Activated CD4-positive, CD25-positive, alpha-beta regulatory T cell treated with anti-CD3 and anti-CD28 coated beads, Interleukin-2, amount 50 U/mL, for 72 hours (primary cell): ENCODE data around the gene KIAA0930.
"Not testable (repeated sequence)": the region's sequence is repeated elsewhere in the genome, so short reads cannot be mapped to it uniquely, and the experiment has no call there.

Experiments used
- DNase-seq: peaks from one replicate; pipeline ENCODE4 v3.0.0; 2021

Gene KIAA0930

DNA sequence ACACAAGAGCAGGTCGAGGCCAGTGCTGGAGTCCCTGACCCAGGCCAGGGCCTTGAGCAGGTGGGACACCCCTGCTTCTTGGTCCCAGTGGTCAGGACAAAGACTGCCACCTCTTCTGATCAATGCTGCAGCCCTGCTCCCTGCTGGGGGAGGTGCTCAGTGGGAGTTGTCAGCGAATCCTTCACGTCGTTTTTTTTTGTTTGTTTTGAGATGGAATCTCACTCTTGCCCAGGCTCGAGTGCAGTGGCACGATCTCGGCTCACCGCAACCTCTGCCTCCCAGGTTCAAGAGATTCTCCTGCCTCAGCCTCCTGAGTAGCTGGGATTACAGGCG lies 42.3 kb downstream of the KIAA0930 start:
- DNase-seq: no peak

GRCh38 chr22:45197606-45198462 lies 42.9 kb downstream of the KIAA0930 start:
- DNase-seq: no peak

- no peak for DNase-seq
Observed at GRCh38 chr22:45196926-45197605, 43.6 kb downstream of the KIAA0930 start.

- no peak for DNase-seq
Observed at GRCh38 chr22:45196308-45196707, 44.4 kb downstream of the KIAA0930 start.

DNA sequence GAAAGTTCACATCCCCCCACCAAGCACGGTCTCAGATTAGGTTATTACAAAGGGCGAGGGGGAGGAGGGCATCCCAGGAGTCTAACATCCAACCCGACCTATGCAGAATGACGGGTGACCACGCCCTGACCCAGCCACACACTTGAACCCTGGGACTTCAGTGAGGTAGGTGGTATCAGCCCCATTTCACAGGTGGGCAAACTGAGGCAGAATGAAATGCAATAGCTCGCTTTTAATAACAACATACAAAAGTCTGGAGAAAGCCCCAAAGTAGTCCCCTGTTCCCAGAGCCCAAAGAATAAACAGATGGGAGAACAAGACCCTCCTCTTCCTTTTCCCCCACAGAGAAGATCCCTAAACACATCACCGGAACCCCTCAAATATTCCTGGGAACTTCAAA lies 45.1 kb downstream of the KIAA0930 start:
- DNase-seq: no peak

- DNase-seq: no peak
Observed at GRCh38 chr22:45194686-45195085, 46.0 kb downstream of the KIAA0930 start.

DNA sequence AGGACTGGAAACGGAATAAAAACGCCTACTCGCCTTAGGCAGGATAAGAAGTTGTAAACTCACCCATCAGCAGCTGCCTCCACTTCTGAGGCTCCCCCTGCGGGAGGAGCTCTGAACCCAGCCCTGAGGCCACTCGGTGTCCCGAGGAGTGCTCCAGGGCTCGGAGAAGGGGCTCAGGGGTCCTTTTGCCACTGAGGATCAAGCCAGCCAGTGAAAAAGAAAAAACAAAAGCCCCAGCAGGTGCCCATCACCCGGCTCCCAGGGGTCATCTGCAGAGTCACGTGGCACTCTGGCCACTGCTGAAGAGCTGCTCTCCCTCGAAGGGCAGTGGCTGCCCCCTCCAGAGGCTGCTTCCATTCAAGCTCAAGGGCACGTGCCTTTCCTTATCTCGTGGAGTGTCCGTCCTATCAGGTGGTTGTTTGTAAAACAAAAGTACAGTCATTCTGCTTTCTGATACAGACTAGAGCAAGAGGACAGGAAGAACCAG lies 48.0 kb downstream of the KIAA0930 start:
- DNase-seq: no peak

DNA sequence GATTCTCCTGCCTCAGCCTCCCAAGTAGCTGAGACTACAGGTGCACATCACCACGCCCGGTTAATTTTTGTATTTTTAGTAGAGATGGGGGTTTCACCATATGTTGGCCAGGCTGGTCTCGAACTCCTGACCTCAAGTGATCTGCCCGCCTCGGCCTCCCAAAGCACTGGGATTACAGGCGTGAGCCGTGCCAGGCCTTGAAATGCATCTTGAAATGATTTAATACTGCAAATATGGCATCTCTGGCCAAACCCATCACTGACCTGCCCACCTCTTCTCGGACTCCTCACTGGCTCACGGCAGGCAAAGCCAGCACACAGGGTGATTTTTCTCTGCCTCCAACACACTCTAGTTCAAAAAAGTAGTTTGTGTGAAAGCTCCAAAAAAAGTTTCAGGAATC lies 48.9 kb downstream of the KIAA0930 start:
- DNase-seq: not testable (repeated sequence)

GRCh38 chr22:45190202-45190872 lies 50.4 kb downstream of the KIAA0930 start:
- DNase-seq: no peak

DNA sequence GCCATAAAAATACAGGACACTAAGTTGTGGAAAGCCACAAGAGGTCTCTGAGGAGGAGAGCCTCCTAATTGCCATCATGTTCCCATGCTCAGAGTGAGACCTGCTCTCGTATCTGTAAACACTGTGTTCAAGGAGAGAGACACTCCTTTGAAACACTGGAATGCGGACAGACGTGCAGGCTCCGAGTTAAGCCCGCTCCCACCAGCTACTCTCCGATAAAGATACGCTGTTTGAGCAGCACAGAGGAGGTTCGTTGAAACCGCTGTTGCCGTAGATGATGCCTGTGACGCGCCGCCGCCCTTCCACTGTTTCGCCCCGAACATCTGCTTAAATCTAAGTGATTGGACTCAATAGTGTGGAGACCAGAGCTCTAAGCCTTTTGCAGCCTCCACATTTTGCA lies 51.9 kb downstream of the KIAA0930 start:
- no peak for DNase-seq

DNA sequence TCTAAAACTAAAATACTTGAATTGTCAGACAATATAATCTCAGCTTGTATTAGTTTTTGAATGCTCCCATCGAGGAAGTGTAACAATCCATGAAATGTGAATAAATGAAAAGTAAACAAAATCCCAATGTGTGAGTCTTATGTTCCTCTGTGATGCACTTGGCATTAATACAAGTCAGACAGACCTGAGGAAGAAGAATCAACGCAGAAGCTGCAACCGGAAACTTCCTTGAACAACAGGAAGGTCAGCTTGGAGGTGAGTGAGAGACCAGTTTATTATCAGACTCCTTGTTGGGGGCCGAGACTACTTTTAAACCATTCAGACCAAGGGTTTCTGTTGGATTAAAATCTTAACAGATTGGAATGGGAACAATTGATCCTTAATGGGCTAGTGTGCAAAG lies 52.8 kb downstream of the KIAA0930 start:
- DNase-seq: no peak

DNA sequence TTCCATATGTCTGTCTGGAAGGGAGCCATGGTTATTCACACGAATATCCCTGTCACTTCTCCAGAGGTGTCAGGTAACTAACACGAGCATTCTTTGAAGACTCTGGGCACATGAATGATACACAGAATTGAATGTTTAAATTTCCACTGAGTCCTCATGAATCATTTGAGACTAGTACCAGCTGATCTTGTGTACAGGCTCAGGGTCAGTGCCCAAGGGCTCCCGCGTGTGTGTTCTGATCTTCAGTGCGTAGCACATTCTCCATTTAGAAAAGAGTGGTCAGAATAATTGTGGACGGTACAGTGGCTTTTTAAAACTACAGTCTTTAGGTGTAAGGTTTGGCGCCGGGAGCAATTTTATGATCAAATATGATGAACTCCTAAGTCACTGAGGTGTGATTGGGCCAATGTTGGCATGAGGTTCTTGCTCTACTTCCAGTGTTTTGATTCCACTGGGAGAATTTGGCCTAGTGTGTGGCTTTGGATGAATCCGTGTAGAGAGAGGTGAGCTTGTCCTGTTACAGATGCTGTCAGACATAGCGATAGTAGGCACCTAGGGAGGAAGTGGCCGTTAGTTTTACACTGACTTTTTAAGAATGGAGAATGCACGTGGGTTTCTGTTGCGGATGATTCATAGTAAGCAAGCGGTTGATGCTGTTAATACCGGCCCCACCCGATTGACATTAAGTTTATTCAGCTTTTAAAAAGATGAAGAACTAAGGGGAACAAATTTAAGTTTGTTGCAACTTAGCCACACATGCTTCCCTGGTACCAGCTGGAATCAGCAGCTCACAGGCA lies 54.8 kb downstream of the KIAA0930 start:
- no peak for DNase-seq

GRCh38 chr22:45183974-45184373 lies 56.7 kb downstream of the KIAA0930 start:
- DNase-seq: no peak

GRCh38 chr22:45181766-45182165 lies 58.9 kb downstream of the KIAA0930 start:
- no peak for DNase-seq

- no peak for DNase-seq
Observed at GRCh38 chr22:45181240-45181639, 59.5 kb downstream of the KIAA0930 start.

GRCh38 chr22:45180146-45180679 lies 60.5 kb downstream of the KIAA0930 start:
- DNase-seq: no peak

GRCh38 chr22:45179276-45180049 lies 61.2 kb downstream of the KIAA0930 start:
- no peak for DNase-seq

DNA sequence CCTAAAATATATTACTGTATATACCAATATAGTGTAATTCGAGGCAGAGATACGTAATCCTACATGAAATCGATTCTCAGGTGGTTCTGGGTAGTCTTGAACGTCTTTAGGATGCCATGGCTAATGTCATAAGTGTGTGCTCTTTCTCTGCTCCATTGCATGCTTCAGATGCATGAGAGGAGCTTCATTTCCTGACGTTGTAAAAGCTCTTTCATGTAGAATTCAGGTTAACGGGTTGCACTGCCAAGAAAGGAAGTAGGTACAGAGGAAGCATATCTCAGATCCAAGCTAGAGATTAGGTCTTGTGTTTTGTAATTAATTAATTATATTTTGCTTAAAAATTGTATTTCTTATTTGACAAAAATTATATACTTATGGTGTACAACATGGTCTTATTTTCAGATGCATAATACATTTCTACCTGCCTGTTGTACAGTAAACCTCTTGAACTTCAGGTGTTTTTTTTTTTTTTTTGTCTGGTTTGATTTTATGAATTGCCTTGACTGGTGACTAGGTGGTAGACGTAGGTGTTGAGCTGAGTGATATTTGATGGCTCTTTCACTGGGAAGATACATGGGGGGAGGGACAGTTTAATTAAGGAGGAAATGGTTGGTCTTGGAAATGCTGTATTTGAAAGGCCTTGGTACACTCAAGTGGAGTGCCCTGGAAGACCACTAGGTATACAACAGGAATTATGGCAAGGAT lies 67.7 kb downstream of the KIAA0930 start:
- DNase-seq: no peak

- DNase-seq: no peak
Observed at GRCh38 chr22:45171830-45172229, 68.9 kb downstream of the KIAA0930 start.

GRCh38 chr22:45169591-45170466 lies 70.9 kb downstream of the KIAA0930 start:
- DNase-seq: no peak
